ENCODE measurements around the gene ZNF787.

DNA sequence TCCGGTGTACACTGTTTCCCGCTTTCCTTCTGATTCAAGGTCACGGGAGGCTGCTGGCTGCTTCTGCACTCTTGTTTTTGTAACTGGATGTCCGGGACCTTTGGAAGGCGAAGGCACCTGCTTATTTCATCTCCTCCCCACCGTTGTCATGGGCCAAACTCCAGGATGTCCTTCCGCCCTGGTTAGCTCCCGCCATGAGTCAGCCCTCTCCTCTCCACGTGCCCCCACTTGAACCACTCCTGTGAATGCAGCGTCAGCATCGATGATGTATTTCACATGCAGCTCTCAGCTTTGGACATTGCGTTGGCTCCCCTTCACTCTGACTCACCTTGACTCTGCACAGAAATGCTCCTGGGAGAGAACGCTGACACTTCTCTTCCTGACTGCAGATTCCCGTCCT is 49.2 kb upstream of the ZNF787 start:
- TF ChIP-seq, protein P1, sequence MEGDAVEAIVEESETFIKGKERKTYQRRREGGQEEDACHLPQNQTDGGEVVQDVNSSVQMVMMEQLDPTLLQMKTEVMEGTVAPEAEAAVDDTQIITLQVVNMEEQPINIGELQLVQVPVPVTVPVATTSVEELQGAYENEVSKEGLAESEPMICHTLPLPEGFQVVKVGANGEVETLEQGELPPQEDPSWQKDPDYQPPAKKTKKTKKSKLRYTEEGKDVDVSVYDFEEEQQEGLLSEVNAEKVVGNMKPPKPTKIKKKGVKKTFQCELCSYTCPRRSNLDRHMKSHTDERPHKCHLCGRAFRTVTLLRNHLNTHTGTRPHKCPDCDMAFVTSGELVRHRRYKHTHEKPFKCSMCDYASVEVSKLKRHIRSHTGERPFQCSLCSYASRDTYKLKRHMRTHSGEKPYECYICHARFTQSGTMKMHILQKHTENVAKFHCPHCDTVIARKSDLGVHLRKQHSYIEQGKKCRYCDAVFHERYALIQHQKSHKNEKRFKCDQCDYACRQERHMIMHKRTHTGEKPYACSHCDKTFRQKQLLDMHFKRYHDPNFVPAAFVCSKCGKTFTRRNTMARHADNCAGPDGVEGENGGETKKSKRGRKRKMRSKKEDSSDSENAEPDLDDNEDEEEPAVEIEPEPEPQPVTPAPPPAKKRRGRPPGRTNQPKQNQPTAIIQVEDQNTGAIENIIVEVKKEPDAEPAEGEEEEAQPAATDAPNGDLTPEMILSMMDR (IDR thresholded peaks at IDR 0.05; ENCODE audit: low read depth, low read length) = no peak
- TF ChIP-seq EZH2phosphoT487 (IDR thresholded peaks at IDR 0.05; ENCODE audit: low read depth) = no peak

All from OCI-LY3 (cell line).